Measurements from ENCODE around the gene CMTM5.

GRCh38 chr14:23356662-23357061 lies 20.2 kb upstream of the CMTM5 start:
- TF ChIP-seq CTCF (IDR thresholded peaks at IDR 0.05; ENCODE audit: low read depth, low read length, poor library complexity, severe bottlenecking) (no peak), EZH2phosphoT487 (IDR thresholded peaks at IDR 0.05; ENCODE audit: borderline replicate concordance, low read length) (no peak)

Data from DOHH2 (cell line).